AG10803 (cell line): ENCODE measurements around the gene GPRIN1.

ENCODE experiments used
- DNase-seq: peaks from one replicate; pipeline ENCODE4 v3.0.0; 2010; ENCODE audit warnings: low read depth
- H3K4me3 ChIP-seq: 2 replicates; pipeline ENCODE4 v1.5.1; 2011; ENCODE audit warnings: mild to moderate bottlenecking, low read length, control low read depth
- CTCF ChIP-seq: conservative IDR thresholded peaks from 2 replicates; pipeline ENCODE4 v1.5.1; 2011; ENCODE audit warnings: mild to moderate bottlenecking, low read length, control low read depth, inconsistent platforms

The GPRIN1 gene

GRCh38 chr5:176548967-176549444 is 61.0 kb downstream of the GPRIN1 start, which contains the start of gene CDHR2:
Gene CDHR2, plus strand, starts transcription at chr5:176549342. Its CDS starts 16,011 bp downstream, at chr5:176565353.
- DNase-seq = no peak
- no peak within 1 kb of the TSS for H3K4me3 ChIP-seq
- TF ChIP-seq CTCF = no peak

DNA sequence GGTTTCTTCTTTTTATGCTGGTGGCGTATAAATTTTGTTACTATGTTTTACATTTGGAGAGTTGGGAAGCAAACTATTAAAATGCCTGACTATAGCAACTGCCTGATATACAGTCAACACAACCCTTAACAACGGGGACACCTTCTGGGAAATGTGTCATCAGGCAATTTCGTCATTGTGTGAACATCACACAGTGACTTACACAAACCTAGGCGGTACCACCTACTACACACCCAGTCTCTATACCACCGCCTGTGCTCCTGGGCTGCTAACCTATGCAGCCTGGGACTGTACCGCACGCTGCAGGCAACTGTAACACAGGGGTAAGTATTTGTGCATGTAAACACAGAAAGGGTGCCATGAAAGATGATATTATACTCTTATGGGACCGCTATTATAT is 62.2 kb downstream of the GPRIN1 start:
- peak; percentile 25 for DNase-seq
- H3K4me3 ChIP-seq = no peak overlapping the region
- TF ChIP-seq CTCF = no peak
